Chondrocyte (in vitro differentiated cells): Measurements from ENCODE around the gene TAF9B. TPM values are rescaled to one million over a fixed set of nuclear protein-coding genes. Genes with fewer than 3 reads are reported as not detected.
"Not testable (repeated sequence)": the region's sequence is repeated elsewhere in the genome, so short reads cannot be mapped to it uniquely, and the experiment has no call there.

ENCODE experiments used
- DNase-seq: peaks from one replicate; pipeline ENCODE4 v3.0.0; 2021; ENCODE audit warnings: mixed read lengths, low spot score
- H3K27ac Mint-ChIP-seq: one replicate; pipeline ENCODE4 v1.8.0; 2021; ENCODE audit warnings: mild to moderate bottlenecking, moderate library complexity, mixed read lengths; ENCODE audit not compliant: unreplicated experiment
- H3K27me3 Mint-ChIP-seq: 2 replicates; pipeline ENCODE4 v1.8.0; 2021; ENCODE audit warnings: low read depth, mixed read lengths
- H3K36me3 Mint-ChIP-seq: 2 replicates; pipeline ENCODE4 v1.8.0; 2021; ENCODE audit warnings: low read depth, mixed read lengths
- H3K4me1 Mint-ChIP-seq: 2 replicates; pipeline ENCODE4 v1.8.0; 2021; ENCODE audit warnings: low read depth, mild to moderate bottlenecking, mixed read lengths
- H3K4me3 Mint-ChIP-seq: one replicate; pipeline ENCODE4 v1.8.0; 2021; ENCODE audit warnings: mild to moderate bottlenecking, moderate library complexity, mixed read lengths; ENCODE audit not compliant: unreplicated experiment
- H3K9me3 Mint-ChIP-seq: 2 replicates; pipeline ENCODE4 v1.8.0; 2021; ENCODE audit warnings: low read depth, mixed read lengths
- CTCF ChIP-seq: fragments of 200-600 bp; sonication (generic); IDR thresholded peaks from 2 replicates; pipeline ENCODE4 v1.5.0; 2021; ENCODE audit warnings: antibody characterized with exemption, mild to moderate bottlenecking, moderate library complexity
- long read RNA-seq: library from polyadenylated mRNA; stranded (forward); transcript quantifications from one replicate; pipeline ENCODE4 v2.0.0, GENCODE V29; 2021
- total RNA-seq: library from RNA; stranded (reverse); gene quantifications from 3 replicates; pipeline ENCODE4 v1.2.1, GENCODE V29; 2021

The TAF9B gene, protein sequence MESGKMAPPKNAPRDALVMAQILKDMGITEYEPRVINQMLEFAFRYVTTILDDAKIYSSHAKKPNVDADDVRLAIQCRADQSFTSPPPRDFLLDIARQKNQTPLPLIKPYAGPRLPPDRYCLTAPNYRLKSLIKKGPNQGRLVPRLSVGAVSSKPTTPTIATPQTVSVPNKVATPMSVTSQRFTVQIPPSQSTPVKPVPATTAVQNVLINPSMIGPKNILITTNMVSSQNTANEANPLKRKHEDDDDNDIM
- 12.4 to 18.1 TPM (median 12.9 TPM) in 3 replicates for total RNA-seq
- long read RNA-seq, transcript TAF9B-201 (7 exons, 2,713 nt) = major isoform, 20 of 20 reads
- long read RNA-seq, partial matches to known transcripts = 0 of 20 reads
- long read RNA-seq, other reads (novel, unspliced or antisense) = 0 of 20 reads

GRCh38 chrX:78139160-78140123 lies at the start of gene TAF9B:
Gene TAF9B, minus strand, starts transcription at chrX:78139650. Its CDS starts 39 bp downstream, at chrX:78139611.
- Mint-ChIP-seq H3K4me3 (peak within 1 kb of the TSS; percentile 90), H3K4me1 (no peaks in the 10 kb centered on the region), H3K36me3 (no peaks in the 10 kb centered on the region), H3K27me3 (no peaks in the 10 kb centered on the region), H3K9me3 (peaks cover 12% of the 10 kb centered on the region), H3K27ac (peak within 1 kb of the TSS; percentile 93)
- peak; percentile 95 for DNase-seq
- TF ChIP-seq CTCF = no peak

GRCh38 chrX:78182881-78183280 lies 43.4 kb upstream of the TAF9B start:
- Mint-ChIP-seq H3K4me3 (no peak overlapping the region), H3K36me3 (no peaks in the 10 kb centered on the region), H3K4me1 (no peaks in the 10 kb centered on the region), H3K27me3 (peaks cover 5% of the 10 kb centered on the region), H3K9me3 (peaks cover 43% of the 10 kb centered on the region), H3K27ac (no peak overlapping the region)
- no peak for TF ChIP-seq CTCF
- no peak for DNase-seq

GRCh38 chrX:78181307-78181706 lies 41.9 kb upstream of the TAF9B start:
- no peak for DNase-seq
- H3K36me3 Mint-ChIP-seq = no peaks in the 10 kb centered on the region
- no peak overlapping the region for H3K4me3 Mint-ChIP-seq
- TF ChIP-seq CTCF = no peak
- no peaks in the 10 kb centered on the region for H3K4me1 Mint-ChIP-seq
- H3K27me3 Mint-ChIP-seq = peaks cover 5% of the 10 kb centered on the region
- peaks cover 36% of the 10 kb centered on the region for H3K9me3 Mint-ChIP-seq
- H3K27ac Mint-ChIP-seq = no peak overlapping the region

GRCh38 chrX:78168065-78168464 lies 28.6 kb upstream of the TAF9B start:
- Mint-ChIP-seq H3K36me3 (no peaks in the 10 kb centered on the region), H3K27me3 (peaks cover 2% of the 10 kb centered on the region), H3K27ac (no peak overlapping the region), H3K4me1 (no peaks in the 10 kb centered on the region), H3K9me3 (peaks cover 9% of the 10 kb centered on the region), H3K4me3 (no peak overlapping the region)
- TF ChIP-seq CTCF = no peak
- no peak for DNase-seq

DNA sequence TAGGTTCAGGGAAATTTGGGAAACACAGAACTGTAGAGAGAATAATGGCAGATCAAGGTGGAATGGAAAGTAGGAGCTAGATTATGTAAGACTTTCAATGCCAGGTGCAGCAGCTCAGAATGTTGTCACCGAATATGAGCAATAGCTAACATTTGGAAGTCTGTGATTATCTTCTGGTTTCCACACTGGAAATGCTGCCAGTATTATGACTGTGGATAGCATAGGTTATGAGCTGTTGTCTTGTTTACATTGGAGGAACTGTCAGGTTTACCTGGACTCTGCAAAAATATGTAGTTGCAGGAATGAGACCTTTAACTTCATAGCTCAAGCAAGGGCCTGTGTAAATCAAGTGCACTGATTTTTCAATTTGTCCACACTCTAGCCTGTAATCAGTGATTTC lies 26.0 kb upstream of the TAF9B start:
- DNase-seq = no peak
- TF ChIP-seq CTCF = no peak
- Mint-ChIP-seq H3K4me3 (no peak overlapping the region), H3K27me3 (peaks cover 2% of the 10 kb centered on the region), H3K27ac (no peak overlapping the region), H3K4me1 (no peaks in the 10 kb centered on the region), H3K36me3 (no peaks in the 10 kb centered on the region), H3K9me3 (peaks cover 22% of the 10 kb centered on the region)

DNA sequence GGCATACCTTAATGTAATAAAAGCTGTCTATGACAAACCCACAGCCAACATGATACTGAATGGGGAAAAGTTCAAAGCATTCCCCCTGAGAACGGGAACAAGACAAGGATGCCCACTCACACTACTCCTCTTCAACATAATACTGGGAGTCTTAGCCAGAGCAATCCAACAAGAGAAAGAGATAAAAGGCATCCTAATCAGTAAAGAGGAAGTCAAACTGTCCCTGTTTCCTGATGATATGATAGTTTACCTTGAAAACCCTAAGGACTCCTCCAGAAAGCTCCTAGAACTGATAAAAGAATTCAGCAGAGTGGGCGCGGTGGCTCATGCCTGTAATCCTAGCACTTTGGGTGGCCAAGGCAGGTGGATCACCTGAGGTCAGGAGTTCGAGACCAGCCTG lies 23.7 kb upstream of the TAF9B start:
- H3K9me3 Mint-ChIP-seq = peaks cover 22% of the 10 kb centered on the region
- not testable (repeated sequence) for H3K27ac Mint-ChIP-seq, H3K4me3 Mint-ChIP-seq, H3K27me3 Mint-ChIP-seq, H3K36me3 Mint-ChIP-seq, H3K4me1 Mint-ChIP-seq, DNase-seq

- H3K27ac Mint-ChIP-seq, H3K4me3 Mint-ChIP-seq, H3K36me3 Mint-ChIP-seq, H3K4me1 Mint-ChIP-seq, H3K27me3 Mint-ChIP-seq, DNase-seq: not testable (repeated sequence)
- H3K9me3 Mint-ChIP-seq = peaks cover 22% of the 10 kb centered on the region
Observed at GRCh38 chrX:78160711-78161110, 21.3 kb upstream of the TAF9B start.
